ENCODE measurements around the gene ARAP2.

The ARAP2 gene

GRCh38 chr4:36053930-36054329, 190.4 kb downstream of the ARAP2 start:
- DNase-seq (ENCODE audit: low read depth in 3 of 3, low spot score in 1 of 3): no peak

- DNase-seq (ENCODE audit: low read depth in 3 of 3, low spot score in 1 of 3): no peak
These were observed 192.7 kb downstream of the ARAP2 start for GRCh38 chr4:36051634-36052033.

GRCh38 chr4:36046026-36046425, 198.3 kb downstream of the ARAP2 start:
- no peak for DNase-seq (ENCODE audit: low read depth in 3 of 3, low spot score in 1 of 3)

GRCh38 chr4:36043901-36044300, 200.4 kb downstream of the ARAP2 start:
- no peak for DNase-seq (ENCODE audit: low read depth in 3 of 3, low spot score in 1 of 3)

- no peak for DNase-seq (ENCODE audit: low read depth in 3 of 3, low spot score in 1 of 3)
These were observed 201.1 kb downstream of the ARAP2 start for GRCh38 chr4:36043241-36043640.

- DNase-seq (ENCODE audit: low read depth in 3 of 3, low spot score in 1 of 3): no peak
These were observed 202.0 kb downstream of the ARAP2 start for GRCh38 chr4:36042122-36042970.

GRCh38 chr4:36041340-36041739, 203.0 kb downstream of the ARAP2 start:
- DNase-seq (ENCODE audit: low read depth in 3 of 3, low spot score in 1 of 3): no peak

- no peak for DNase-seq (ENCODE audit: low read depth in 3 of 3, low spot score in 1 of 3)
These were observed 205.3 kb downstream of the ARAP2 start for GRCh38 chr4:36039026-36039425.

GRCh38 chr4:36038491-36038890, 205.8 kb downstream of the ARAP2 start:
- DNase-seq (ENCODE audit: low read depth in 3 of 3, low spot score in 1 of 3): no peak

- no peak for DNase-seq (ENCODE audit: low read depth in 3 of 3, low spot score in 1 of 3)
These were observed 207.2 kb downstream of the ARAP2 start for GRCh38 chr4:36037127-36037526.

GRCh38 chr4:36029951-36030350, 214.4 kb downstream of the ARAP2 start:
- no peak for DNase-seq (ENCODE audit: low read depth in 3 of 3, low spot score in 1 of 3)

GRCh38 chr4:36027203-36027602, 217.1 kb downstream of the ARAP2 start:
- DNase-seq (ENCODE audit: low read depth in 3 of 3, low spot score in 1 of 3): no peak

- no peak for DNase-seq (ENCODE audit: low read depth in 3 of 3, low spot score in 1 of 3)
These were observed 217.9 kb downstream of the ARAP2 start for GRCh38 chr4:36026348-36026880.

- DNase-seq (ENCODE audit: low read depth in 3 of 3, low spot score in 1 of 3): no peak
These were observed 219.2 kb downstream of the ARAP2 start for GRCh38 chr4:36024901-36025660.

GRCh38 chr4:36020351-36020750, 224.0 kb downstream of the ARAP2 start:
- no peak for DNase-seq (ENCODE audit: low read depth in 3 of 3, low spot score in 1 of 3)
